NCI-H187 treated with DMSO at 0.1 percent for 48 hours (cell line): ENCODE data around the gene TIE1.
A peak's percentile ranks its signal among the peaks of the same experiment; 100 is the strongest.

ENCODE experiments used
- DNase-seq: peaks from one replicate; lab custom pipeline; 2025; lab: John Stamatoyannopoulos, UW

TIE1 gene

DNA sequence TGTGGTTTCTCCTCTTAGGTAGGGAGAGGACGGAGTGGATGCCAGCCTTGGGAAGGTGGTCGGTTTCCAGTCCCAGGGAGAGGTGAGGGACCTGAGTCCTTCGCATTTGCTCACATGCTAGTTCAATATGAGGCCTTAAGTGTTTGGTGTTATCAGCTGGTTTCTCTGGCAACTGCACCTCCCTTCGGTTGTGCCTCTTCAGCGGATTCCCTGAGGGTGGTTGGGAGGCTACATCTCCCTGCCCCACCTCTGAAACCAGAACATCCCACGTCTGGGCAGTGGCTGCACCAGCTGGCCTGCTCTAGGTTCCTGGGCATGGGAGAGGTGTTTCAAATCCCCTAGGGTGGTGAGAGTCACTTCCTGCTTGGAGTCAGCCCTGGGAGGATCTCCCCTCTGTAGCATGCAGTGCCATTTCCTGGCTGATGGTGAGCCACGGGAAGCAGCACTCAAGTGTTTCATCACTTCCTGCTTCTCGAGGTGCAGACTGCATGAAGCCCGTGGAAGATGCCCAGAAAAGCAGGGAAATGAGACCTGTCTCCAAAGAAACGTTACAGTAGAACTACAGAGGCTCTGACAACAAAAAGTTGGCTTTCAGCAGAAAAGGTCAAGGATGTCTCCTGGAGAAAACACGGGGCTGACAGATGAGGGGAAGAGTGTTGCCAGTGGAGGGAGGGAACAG, 26.5 kb upstream of the TIE1 start:
- no peak for DNase-seq

- no peak for DNase-seq
Measured at GRCh38 chr1:43274804-43275180, 26.0 kb upstream of the TIE1 start.

- DNase-seq = no peak
Measured at GRCh38 chr1:43275826-43276620, 24.8 kb upstream of the TIE1 start.

DNA sequence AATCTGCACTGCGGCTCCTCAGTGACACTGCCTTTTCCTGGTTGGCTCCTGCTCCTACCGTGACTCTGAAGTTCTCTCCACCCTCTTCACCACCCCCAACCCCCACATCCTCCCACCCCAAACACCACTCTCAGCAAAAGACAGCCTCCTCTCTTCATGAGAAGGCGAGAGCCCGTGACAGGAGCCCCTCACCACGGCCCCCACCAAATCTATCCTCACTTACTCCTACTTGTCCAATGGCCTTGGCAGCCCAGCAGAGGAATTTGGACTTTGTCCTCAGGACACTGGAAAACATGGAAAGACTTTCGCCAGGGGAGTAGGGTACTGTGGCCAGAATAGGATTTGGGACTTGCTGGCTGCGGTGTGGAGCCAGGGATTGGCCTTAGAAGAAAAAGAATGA, 24.1 kb upstream of the TIE1 start:
- no peak for DNase-seq

- DNase-seq = no peak
Measured at GRCh38 chr1:43277116-43277876, 23.5 kb upstream of the TIE1 start.

GRCh38 chr1:43279161-43279560, 21.6 kb upstream of the TIE1 start:
- DNase-seq = no peak

DNA sequence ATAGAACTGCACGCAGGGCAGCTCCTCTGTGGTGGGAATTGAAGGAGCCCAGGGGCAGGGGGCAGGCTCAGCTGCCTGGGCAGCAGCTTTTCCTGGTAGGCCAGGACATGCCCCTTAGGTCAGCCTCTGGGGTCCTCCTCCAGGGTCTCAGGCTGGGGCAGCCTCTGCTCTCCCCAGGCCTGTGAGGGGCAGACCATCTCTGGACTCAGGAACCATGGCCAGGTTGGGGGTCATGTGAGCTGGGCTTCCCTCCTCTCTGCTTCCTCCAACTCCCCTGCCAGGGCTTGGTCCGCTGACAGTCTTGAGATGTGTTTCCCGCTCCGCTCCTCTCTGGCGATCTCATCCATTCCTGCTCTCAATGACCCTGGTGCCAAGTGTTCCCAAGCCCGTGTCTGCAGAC, 21.1 kb upstream of the TIE1 start:
- no peak for DNase-seq

DNA sequence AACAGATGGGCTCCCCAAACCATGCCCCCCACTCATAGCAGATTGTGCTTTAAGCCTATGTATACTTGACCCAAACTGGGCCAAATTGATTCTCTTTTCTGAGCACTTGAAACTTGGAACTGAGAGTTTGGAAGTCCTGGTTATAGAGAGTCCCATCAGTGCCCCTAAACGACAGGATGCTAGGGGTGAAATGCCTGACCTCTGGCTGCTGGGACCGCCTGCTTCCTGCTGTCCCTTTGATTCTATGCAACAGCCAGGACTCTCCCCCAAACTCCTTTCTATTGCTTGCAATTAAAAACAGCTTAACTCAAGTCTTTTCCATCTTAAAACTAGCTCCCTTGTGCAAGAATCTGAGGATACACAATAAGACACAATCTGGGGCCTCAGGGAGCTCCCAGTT, 20.1 kb upstream of the TIE1 start:
- DNase-seq = no peak

GRCh38 chr1:43282220-43283195, 18.3 kb upstream of the TIE1 start:
- no peak for DNase-seq

DNA sequence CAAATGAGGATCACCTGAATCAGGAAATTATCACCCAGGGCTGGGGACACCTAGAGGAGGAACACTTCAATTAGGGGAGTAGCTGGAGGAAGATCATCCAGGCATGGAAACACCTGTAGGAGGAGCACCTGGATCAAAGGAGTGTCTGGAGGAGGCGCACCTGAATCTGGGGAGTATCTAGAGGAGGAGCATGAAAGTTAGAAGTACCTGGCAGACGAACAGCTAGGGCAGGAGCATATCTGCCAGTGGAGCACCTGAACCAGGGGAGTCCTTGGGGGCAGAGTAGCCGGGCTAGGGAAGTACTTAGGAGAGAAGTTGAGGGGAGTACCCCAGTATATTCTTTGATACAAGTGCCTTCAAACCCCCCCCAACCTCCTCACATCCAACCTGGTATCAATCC, 16.7 kb upstream of the TIE1 start:
- no peak for DNase-seq

DNA sequence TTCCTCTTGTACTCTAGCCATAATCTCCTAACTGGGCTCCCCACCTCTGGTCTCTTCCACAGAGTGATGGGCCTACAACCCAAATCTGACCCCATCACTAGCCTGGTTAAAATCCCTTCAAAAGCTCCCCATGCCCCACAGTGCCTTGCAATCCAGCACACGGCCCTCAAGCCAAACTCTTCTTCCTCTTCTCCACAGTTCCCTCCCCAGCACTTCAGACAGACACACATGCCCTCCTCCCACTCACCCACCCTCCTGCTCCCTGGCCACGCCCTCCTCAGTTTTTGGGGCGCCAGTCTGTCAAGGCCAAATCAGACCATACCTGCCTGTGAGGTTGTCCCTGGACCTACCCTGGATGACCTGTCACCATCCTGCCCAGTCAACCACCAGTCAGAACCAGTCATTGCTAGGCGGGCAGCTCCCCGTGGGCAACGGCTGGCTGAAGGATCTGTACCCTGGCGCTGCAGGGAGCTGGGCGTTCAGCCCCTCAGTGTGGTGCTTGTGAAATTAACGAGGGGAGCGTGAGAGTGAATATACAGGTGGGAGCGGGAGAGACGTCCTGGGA, 16.2 kb upstream of the TIE1 start:
- DNase-seq = no peak

- DNase-seq = peak; percentile 36
Measured at GRCh38 chr1:43285269-43285990, 15.4 kb upstream of the TIE1 start, which contains the start of gene C1orf210. Gene C1orf210 (minus strand): TSS chr1:43285581. CDS start chr1:43283270, 2,311 bp downstream.

DNA sequence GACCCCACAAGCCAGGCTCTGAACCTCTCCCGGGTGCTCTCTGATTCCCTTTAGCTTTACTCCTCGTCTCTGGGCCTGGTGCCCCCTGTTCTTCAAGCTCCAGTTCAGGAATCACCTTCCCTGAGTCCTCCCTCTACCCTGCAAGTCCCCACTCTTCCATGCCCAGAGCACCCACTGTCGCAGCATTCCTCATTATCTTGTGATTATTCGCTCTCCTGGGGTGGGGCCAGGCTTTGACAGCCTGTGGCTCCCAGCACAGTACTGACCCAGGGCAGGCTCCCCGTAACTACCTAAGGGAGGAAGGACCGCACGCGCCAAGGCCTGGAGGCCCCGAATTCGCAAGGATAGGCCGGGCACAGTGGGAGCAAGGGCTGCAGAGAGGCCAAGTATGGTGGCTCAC, 14.7 kb upstream of the TIE1 start:
- DNase-seq = no peak

GRCh38 chr1:43286533-43286932, 14.2 kb upstream of the TIE1 start:
- DNase-seq = no peak

GRCh38 chr1:43288058-43288784, 12.6 kb upstream of the TIE1 start:
- DNase-seq = no peak

GRCh38 chr1:43288785-43289706, 11.7 kb upstream of the TIE1 start:
- DNase-seq = no peak

GRCh38 chr1:43292216-43292615, 8.6 kb upstream of the TIE1 start:
- DNase-seq = no peak

GRCh38 chr1:43292679-43293078, 8.1 kb upstream of the TIE1 start:
- no peak for DNase-seq

- DNase-seq = no peak
Measured at GRCh38 chr1:43293176-43293575, 7.6 kb upstream of the TIE1 start.
